ENCODE results near the gene STAT1.

- TF ChIP-seq, protein P1, sequence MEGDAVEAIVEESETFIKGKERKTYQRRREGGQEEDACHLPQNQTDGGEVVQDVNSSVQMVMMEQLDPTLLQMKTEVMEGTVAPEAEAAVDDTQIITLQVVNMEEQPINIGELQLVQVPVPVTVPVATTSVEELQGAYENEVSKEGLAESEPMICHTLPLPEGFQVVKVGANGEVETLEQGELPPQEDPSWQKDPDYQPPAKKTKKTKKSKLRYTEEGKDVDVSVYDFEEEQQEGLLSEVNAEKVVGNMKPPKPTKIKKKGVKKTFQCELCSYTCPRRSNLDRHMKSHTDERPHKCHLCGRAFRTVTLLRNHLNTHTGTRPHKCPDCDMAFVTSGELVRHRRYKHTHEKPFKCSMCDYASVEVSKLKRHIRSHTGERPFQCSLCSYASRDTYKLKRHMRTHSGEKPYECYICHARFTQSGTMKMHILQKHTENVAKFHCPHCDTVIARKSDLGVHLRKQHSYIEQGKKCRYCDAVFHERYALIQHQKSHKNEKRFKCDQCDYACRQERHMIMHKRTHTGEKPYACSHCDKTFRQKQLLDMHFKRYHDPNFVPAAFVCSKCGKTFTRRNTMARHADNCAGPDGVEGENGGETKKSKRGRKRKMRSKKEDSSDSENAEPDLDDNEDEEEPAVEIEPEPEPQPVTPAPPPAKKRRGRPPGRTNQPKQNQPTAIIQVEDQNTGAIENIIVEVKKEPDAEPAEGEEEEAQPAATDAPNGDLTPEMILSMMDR (IDR thresholded peaks at IDR 0.05) = no peak
- TF ChIP-seq POLR2AphosphoS5 (IDR thresholded peaks at IDR 0.05; ENCODE audit: low read depth, low read length) (no peak), TCF7L2 (IDR thresholded peaks at IDR 0.05; ENCODE audit: low read depth, low read length) (no peak), REST (IDR thresholded peaks at IDR 0.05; ENCODE audit: insufficient read depth in 1 of 2, low read depth in 2 of 2, low read length in 1 of 2) (no peak), SIN3A (IDR thresholded peaks at IDR 0.05; ENCODE audit: borderline replicate concordance, insufficient read depth, low read depth, low read length) (no peak)
Measured at GRCh38 chr2:191009541-191010374, 4.2 kb downstream of the STAT1 start.
